A549 (cell line): Measurements from ENCODE around the gene SLC17A2.

ENCODE experiments used
- BHLHE40 ChIP-seq: IDR thresholded peaks from 2 replicates; pipeline ENCODE4 v1.6.1; 2012; ENCODE audit warnings: low read depth, low read length, inconsistent platforms
- CTCF ChIP-seq: fragments of >200 bp; sonication (Bioruptor Twin); formaldehyde crosslinking; IDR thresholded peaks from 3 replicates; pipeline ENCODE4 v1.5.1; 2016
- EP300 ChIP-seq, 2 experiments: fragments of >200 bp; sonication (Bioruptor Twin); formaldehyde crosslinking; IDR thresholded peaks; 2 replicates in 1 of 2; 3 replicates in 1 of 2; pipeline ENCODE4 v1.6.1; 2016 to 2017
- HMGXB4 ChIP-seq: fragments of 250-450 bp; sonication (Bioruptor Pico); IDR thresholded peaks from 2 replicates; pipeline ENCODE4 v1.5.0; 2021; ENCODE audit warnings: mild to moderate bottlenecking, moderate library complexity, borderline replicate concordance
- HOXB13 ChIP-seq: fragments of 250-450 bp; sonication (Bioruptor Pico); IDR thresholded peaks from 2 replicates; pipeline ENCODE4 v1.5.0; 2020; ENCODE audit warnings: low read depth, mild to moderate bottlenecking, moderate library complexity
- RFX5 ChIP-seq: fragments of 450-650 bp; IDR thresholded peaks from 2 replicates; pipeline ENCODE4 v1.7.1; 2014; ENCODE audit warnings: antibody characterized with exemption, mild to moderate bottlenecking, moderate library complexity
- RNF2 ChIP-seq: fragments of 200-600 bp; sonication (generic); IDR thresholded peaks from 2 replicates; pipeline ENCODE4 v1.6.1; 2016; ENCODE audit warnings: low read depth, mild to moderate bottlenecking, antibody characterized with exemption, moderate library complexity, borderline replicate concordance
- SMC3 ChIP-seq: fragments of >200 bp; sonication (Bioruptor Twin); formaldehyde crosslinking; IDR thresholded peaks from 3 replicates; pipeline ENCODE4 v1.6.1; 2018; ENCODE audit warnings: inconsistent platforms

- TF ChIP-seq CTCF (no peak), EP300 (IDR thresholded peaks at IDR 0.05) (no peak), HMGXB4 (CRISPR knock-in tag) (no peak), RNF2 (no peak), HOXB13 (CRISPR knock-in tag) (no peak), SMC3 (no peak), BHLHE40 (no peak), RFX5 (no peak)
Observed at GRCh38 chr6:25888626-25889025, 41.9 kb downstream of the SLC17A2 start.
